Activated naive CD4-positive, alpha-beta T cell treated with anti-CD3 and anti-CD28 coated beads, Interleukin-2, amount 10 ng/mL, durations not matched to agents 7 days and 5 days (primary cell): ENCODE results near the gene NPFFR1.

Source experiments
- CTCF ChIA-PET: fragments of 350-600 bp; sonication (Branson Sonifier 250); formaldehyde crosslinking; loops from one replicate; lab custom pipeline; 2021; ENCODE audit warnings: antibody characterized with exemption; lab: Charles Lee
- DNase-seq: peaks from one replicate; pipeline ENCODE4 v3.0.0-alpha.2; 2020
- H3K27ac Mint-ChIP-seq: one replicate; pipeline ENCODE4 v1.8.0; 2021; ENCODE audit warnings: mild to moderate bottlenecking, moderate library complexity, mixed read lengths
- H3K27me3 Mint-ChIP-seq: one replicate; pipeline ENCODE4 v1.8.0; 2021; ENCODE audit warnings: mild to moderate bottlenecking, mixed read lengths
- H3K36me3 Mint-ChIP-seq: one replicate; pipeline ENCODE4 v1.8.0; 2021; ENCODE audit warnings: mixed read lengths
- H3K4me1 Mint-ChIP-seq: one replicate; pipeline ENCODE4 v1.8.0; 2021; ENCODE audit warnings: mixed read lengths
- H3K4me3 Mint-ChIP-seq: one replicate; pipeline ENCODE4 v1.8.0; 2021; ENCODE audit warnings: mild to moderate bottlenecking, moderate library complexity, mixed read lengths
- H3K9me3 Mint-ChIP-seq: one replicate; pipeline ENCODE4 v1.8.0; 2021; ENCODE audit warnings: mixed read lengths

The NPFFR1 gene

DNA sequence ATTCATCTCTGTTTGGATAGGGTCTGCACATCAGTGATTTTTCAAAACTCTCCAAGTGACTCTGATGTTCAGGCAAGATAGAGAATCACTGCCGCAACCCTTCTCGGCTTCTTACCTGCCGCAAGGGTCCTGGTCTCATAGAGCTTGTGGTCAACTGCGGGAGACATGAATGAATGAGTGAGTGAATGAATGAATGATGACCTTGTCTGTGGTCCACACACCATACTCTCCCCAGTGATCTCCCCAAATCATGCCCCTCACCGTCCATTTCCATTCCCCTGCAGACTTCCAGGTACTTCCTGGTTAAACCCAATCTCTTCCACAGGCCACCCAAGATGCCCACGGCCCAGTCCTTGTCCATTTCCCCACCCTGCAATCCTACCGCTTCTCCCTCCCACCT lies 5.9 kb upstream of the NPFFR1 start:
- no peak for DNase-seq
- Mint-ChIP-seq H3K27ac (no peak overlapping the region), H3K4me1 (no peaks in the 10 kb centered on the region), H3K9me3 (no peaks in the 10 kb centered on the region), H3K27me3 (peaks cover 42% of the 10 kb centered on the region), H3K36me3 (no peaks in the 10 kb centered on the region), H3K4me3 (no peak overlapping the region)
- CTCF ChIA-PET: no interaction called here

GRCh38 chr10:70286616-70287015 lies 2.8 kb upstream of the NPFFR1 start:
- peaks cover 73% of the 10 kb centered on the region for H3K27me3 Mint-ChIP-seq
- no peak for DNase-seq
- no peaks in the 10 kb centered on the region for H3K36me3 Mint-ChIP-seq
- H3K4me3 Mint-ChIP-seq: no peak overlapping the region
- no peaks in the 10 kb centered on the region for H3K9me3 Mint-ChIP-seq
- CTCF ChIA-PET: no interaction called here
- H3K4me1 Mint-ChIP-seq: no peaks in the 10 kb centered on the region
- H3K27ac Mint-ChIP-seq: no peak overlapping the region

DNA sequence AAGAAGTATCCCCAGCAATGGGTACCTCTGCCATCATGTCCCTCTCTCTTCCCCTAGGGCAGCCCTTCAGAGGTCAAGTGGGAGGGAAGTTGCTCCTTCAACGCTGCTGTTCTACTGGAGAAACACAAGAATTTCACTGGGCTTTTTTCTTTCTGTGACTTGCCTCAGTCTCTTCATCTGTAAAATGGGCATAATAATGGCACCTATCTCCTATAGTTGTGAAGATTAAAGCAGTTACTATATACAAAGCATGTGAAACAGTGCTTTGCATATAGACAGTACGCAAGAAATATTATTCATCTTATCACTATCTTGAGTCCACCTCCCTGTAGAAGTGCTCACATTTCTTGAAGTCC lies 1.6 kb upstream of the NPFFR1 start:
- Mint-ChIP-seq H3K27ac (no peak overlapping the region), H3K4me1 (no peaks in the 10 kb centered on the region)

GRCh38 chr10:70284542-70285475 lies 1.0 kb upstream of the NPFFR1 start:
- no peaks in the 10 kb centered on the region for H3K9me3 Mint-ChIP-seq
- DNase-seq: no peak
- no peaks in the 10 kb centered on the region for H3K36me3 Mint-ChIP-seq
- H3K27me3 Mint-ChIP-seq: peaks cover 83% of the 10 kb centered on the region
- no peak overlapping the region for H3K27ac Mint-ChIP-seq
- CTCF ChIA-PET: interaction anchor here (0.9 to 1.0 kb wide), 2 partner anchors 12 to 20 kb away, joined by 3 read pairs; no protein-coding TSS in a partner anchor
- no peaks in the 10 kb centered on the region for H3K4me1 Mint-ChIP-seq
- H3K4me3 Mint-ChIP-seq: no peak overlapping the region

More for the DNA sequence above, 1.6 kb upstream of the NPFFR1 start:
- CTCF ChIA-PET: interaction anchor here (1.0 kb wide), 1 partner anchor 20 kb away, joined by 3 read pairs; no protein-coding TSS in a partner anchor
- DNase-seq: no peak
- Mint-ChIP-seq H3K4me3 (no peak overlapping the region), H3K9me3 (no peaks in the 10 kb centered on the region), H3K36me3 (no peaks in the 10 kb centered on the region), H3K27me3 (peaks cover 84% of the 10 kb centered on the region)

DNA sequence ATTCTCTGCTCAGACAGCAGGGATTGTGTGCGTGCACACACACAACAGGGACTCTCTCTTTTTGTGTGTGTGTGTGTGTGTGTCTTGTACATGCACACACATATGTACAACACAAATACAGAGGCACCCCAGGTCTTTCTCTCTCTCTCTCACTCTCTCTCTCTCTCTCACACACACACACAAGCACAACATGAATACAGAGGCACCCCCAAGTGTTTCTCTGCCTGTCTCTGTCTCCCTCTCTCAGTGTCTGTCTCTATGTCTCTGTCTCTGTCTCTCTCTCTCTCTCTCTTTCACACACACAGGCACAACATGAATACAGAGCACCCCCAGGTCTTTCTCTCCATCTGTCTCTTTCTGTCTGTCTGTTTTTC lies 746 bp downstream of the NPFFR1 start:
- Mint-ChIP-seq H3K4me1 (no peaks in the 10 kb centered on the region), H3K27ac (no peak overlapping the region), H3K4me3 (no peak overlapping the region), H3K36me3 (no peaks in the 10 kb centered on the region), H3K27me3 (peaks cover 72% of the 10 kb centered on the region), H3K9me3 (no peaks in the 10 kb centered on the region)
- CTCF ChIA-PET: interaction anchor here (2.0 to 3.0 kb wide), 2 partner anchors 11 to 82 kb away, joined by 5 to 16 read pairs; no protein-coding TSS in a partner anchor
- no peak for DNase-seq

DNA sequence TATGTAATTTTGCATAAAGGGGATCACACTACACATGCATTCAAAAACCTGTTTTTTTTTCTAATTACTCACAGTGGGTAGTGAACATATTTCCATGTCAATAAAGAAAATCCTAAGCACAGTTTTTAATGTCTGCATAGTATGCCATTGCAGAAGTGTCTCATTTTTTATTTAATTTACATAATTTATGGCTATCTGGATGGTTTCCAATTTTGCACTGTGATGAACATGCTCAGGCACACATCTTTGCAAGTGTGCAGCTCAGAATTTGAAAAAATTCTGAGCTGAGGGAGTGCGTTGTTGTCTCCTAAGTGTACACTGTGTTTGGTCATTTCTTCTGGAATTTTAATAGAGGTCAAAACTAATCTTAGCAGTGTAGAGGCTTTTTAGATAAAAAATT lies 2.2 kb downstream of the NPFFR1 start:
- DNase-seq: no peak
- Mint-ChIP-seq H3K4me1 (no peaks in the 10 kb centered on the region), H3K36me3 (no peaks in the 10 kb centered on the region), H3K4me3 (no peak overlapping the region), H3K27ac (no peak overlapping the region), H3K9me3 (no peaks in the 10 kb centered on the region), H3K27me3 (peaks cover 74% of the 10 kb centered on the region)
- CTCF ChIA-PET: interaction anchor here (1.2 to 3.0 kb wide), 3 partner anchors 9 to 83 kb away, joined by 3 to 16 read pairs (median 5); no protein-coding TSS in a partner anchor

GRCh38 chr10:70280099-70280498 lies 3.7 kb downstream of the NPFFR1 start:
- Mint-ChIP-seq H3K4me3 (no peak overlapping the region), H3K36me3 (no peaks in the 10 kb centered on the region), H3K27me3 (peaks cover 64% of the 10 kb centered on the region), H3K4me1 (no peaks in the 10 kb centered on the region), H3K9me3 (peaks cover 2% of the 10 kb centered on the region), H3K27ac (no peak overlapping the region)
- no peak for DNase-seq
- CTCF ChIA-PET: no interaction called here

- Mint-ChIP-seq H3K4me1 (peaks cover 7% of the 10 kb centered on the region), H3K36me3 (no peaks in the 10 kb centered on the region), H3K4me3 (no peak overlapping the region), H3K27ac (no peak overlapping the region), H3K27me3 (peaks cover 39% of the 10 kb centered on the region), H3K9me3 (peaks cover 2% of the 10 kb centered on the region)
- DNase-seq: no peak
- CTCF ChIA-PET: no interaction called here
Measured at GRCh38 chr10:70277396-70278030, 6.3 kb downstream of the NPFFR1 start.

DNA sequence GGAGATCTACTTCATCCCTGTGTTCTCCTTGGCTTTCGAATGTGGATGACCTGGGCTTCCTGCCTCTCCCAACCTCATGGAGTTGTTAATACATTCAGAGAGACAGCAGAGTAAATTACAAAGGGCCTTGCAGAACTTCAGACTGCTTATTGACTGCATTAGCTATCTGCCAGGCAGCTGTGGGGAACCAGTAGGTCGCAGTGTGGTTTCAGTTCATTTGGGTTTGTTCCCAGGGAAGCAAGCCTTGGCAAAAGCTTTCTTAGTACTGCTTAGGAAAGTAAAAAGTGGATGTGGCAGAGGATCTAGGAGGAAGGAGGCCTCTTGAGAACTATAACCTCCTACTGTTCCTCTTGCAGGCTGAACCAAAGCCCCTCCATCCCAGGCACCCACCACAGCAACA lies 9.2 kb downstream of the NPFFR1 start:
- peaks cover 15% of the 10 kb centered on the region for H3K27me3 Mint-ChIP-seq
- DNase-seq: no peak
- no peak overlapping the region for H3K4me3 Mint-ChIP-seq
- CTCF ChIA-PET: interaction anchor here (0.9 kb wide), 1 partner anchor 18 kb away, joined by 3 read pairs; no protein-coding TSS in a partner anchor
- H3K36me3 Mint-ChIP-seq: no peaks in the 10 kb centered on the region
- no peak overlapping the region for H3K27ac Mint-ChIP-seq
- peaks cover 23% of the 10 kb centered on the region for H3K4me1 Mint-ChIP-seq
- peaks cover 2% of the 10 kb centered on the region for H3K9me3 Mint-ChIP-seq

DNA sequence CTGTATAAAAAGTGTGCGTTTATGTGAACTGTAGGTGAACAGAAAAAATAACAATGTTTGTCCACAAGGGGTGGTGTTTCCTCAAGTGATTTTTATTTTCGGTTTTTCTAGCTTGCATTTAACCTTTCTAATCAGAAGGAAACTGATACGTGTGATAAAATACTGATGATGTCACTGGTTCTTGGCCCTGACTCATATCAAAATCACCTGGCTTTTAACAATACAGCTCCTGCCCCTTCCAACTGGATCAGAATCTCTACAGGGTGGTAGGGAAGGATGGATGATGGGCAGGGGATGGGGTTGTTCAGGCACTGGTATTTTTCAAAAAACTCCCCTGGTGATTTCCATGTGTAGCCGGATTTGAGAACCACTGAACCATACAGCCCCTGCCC lies 10.9 kb downstream of the NPFFR1 start:
- Mint-ChIP-seq H3K9me3 (peaks cover 2% of the 10 kb centered on the region), H3K4me3 (no peak overlapping the region), H3K4me1 (peaks cover 23% of the 10 kb centered on the region), H3K36me3 (no peaks in the 10 kb centered on the region), H3K27me3 (peaks cover 13% of the 10 kb centered on the region), H3K27ac (no peak overlapping the region)
- DNase-seq: no peak
- CTCF ChIA-PET: interaction anchor here (0.6 to 3.2 kb wide), 14 partner anchors 8 to 279 kb away, joined by 3 to 16 read pairs (median 4); partner anchors contain the start of gene NPFFR1

DNA sequence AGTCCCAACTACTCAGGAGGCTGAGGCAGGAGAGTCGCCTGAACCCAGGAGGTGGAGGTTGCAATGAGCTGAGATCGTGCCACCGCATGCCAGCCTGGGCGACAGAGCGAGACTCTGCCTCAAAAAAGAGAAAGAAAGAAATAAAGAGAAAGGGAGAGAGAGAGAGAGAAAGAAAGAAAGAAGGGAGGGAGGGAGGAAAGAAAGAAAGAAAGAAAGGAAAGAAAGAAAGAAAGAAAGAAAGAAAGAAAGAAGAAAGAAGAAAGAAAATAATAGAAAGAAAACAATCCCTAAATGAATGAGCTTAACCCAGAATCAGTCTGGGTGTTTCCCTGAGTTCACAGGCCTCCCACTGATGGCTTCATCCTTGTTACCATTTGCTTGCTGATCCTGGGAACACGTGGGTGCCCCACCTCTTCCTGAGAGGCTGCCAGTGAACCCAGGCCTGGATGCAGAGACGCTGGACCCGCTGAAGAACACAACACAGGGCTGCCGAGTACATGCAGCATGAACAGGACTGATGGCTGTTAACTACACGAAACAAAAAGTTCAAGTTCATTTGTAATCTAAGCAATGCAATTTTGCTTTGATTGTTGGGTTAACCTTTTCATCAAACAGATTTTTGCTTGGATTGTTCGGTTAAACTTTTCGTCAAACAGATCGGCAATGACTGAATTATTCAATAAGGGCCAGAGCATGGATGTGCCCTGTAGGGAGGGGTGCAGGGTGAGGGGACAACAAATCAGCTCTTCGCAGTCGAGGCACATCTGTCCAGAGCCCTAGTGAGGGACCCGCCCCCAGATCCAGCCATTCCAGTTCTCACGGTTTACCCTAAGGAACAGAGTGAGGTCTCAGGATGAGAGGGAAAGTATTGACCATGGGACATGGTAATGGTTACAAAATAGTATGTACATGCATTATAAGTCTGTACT lies 11.5 kb downstream of the NPFFR1 start:
- Mint-ChIP-seq H3K4me1 (peaks cover 23% of the 10 kb centered on the region), H3K9me3 (peaks cover 2% of the 10 kb centered on the region), H3K36me3 (no peaks in the 10 kb centered on the region), H3K27me3 (peaks cover 8% of the 10 kb centered on the region), H3K4me3 (no peak overlapping the region), H3K27ac (no peak overlapping the region)
- DNase-seq: no peak
- CTCF ChIA-PET: interaction anchor here (0.6 to 3.2 kb wide), 17 partner anchors 7 to 1582 kb away, joined by 3 to 16 read pairs (median 4); partner anchors contain the start of gene NPFFR1

DNA sequence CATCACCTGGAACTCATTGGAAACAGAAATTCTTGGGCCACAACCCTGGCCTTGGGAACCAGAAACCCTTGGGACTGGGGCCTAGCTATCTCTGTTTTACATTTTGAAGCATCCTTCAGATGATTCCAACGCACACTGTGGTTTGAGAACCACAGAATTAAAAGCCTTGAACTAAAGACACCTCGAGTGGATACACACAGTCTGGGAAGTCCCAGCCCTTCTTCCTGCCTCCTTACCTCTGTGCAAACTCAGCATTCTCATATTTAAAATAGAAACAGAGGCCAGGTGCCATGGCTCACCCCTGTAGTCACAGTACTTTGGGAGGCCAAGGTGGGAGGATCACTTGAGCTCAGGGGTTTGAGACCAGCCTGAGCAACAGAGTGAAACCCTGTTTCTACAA lies 12.9 kb downstream of the NPFFR1 start:
- peaks cover 2% of the 10 kb centered on the region for H3K9me3 Mint-ChIP-seq
- DNase-seq: no peak
- no peak overlapping the region for H3K4me3 Mint-ChIP-seq
- no peak overlapping the region for H3K27ac Mint-ChIP-seq
- H3K4me1 Mint-ChIP-seq: peaks cover 25% of the 10 kb centered on the region
- peaks cover 9% of the 10 kb centered on the region for H3K27me3 Mint-ChIP-seq
- CTCF ChIA-PET: interaction anchor here (0.5 to 3.2 kb wide), 7 partner anchors 9 to 124 kb away, joined by 3 to 16 read pairs (median 3); partner anchors contain the start of gene TYSND1
- H3K36me3 Mint-ChIP-seq: no peaks in the 10 kb centered on the region

- no peak for DNase-seq
- H3K27ac Mint-ChIP-seq: no peak overlapping the region
- CTCF ChIA-PET: no interaction called here
- H3K27me3 Mint-ChIP-seq: peaks cover 17% of the 10 kb centered on the region
- no peak overlapping the region for H3K4me3 Mint-ChIP-seq
- H3K4me1 Mint-ChIP-seq: peaks cover 25% of the 10 kb centered on the region
- H3K36me3 Mint-ChIP-seq: no peaks in the 10 kb centered on the region
- H3K9me3 Mint-ChIP-seq: no peaks in the 10 kb centered on the region
Measured at GRCh38 chr10:70269741-70270140, 14.1 kb downstream of the NPFFR1 start.
